Measurements from ENCODE around the gene TTC28.
"Not testable (repeated sequence)": the region's sequence is repeated elsewhere in the genome, so short reads cannot be mapped to it uniquely, and the experiment has no call there.

The TTC28 gene

DNA sequence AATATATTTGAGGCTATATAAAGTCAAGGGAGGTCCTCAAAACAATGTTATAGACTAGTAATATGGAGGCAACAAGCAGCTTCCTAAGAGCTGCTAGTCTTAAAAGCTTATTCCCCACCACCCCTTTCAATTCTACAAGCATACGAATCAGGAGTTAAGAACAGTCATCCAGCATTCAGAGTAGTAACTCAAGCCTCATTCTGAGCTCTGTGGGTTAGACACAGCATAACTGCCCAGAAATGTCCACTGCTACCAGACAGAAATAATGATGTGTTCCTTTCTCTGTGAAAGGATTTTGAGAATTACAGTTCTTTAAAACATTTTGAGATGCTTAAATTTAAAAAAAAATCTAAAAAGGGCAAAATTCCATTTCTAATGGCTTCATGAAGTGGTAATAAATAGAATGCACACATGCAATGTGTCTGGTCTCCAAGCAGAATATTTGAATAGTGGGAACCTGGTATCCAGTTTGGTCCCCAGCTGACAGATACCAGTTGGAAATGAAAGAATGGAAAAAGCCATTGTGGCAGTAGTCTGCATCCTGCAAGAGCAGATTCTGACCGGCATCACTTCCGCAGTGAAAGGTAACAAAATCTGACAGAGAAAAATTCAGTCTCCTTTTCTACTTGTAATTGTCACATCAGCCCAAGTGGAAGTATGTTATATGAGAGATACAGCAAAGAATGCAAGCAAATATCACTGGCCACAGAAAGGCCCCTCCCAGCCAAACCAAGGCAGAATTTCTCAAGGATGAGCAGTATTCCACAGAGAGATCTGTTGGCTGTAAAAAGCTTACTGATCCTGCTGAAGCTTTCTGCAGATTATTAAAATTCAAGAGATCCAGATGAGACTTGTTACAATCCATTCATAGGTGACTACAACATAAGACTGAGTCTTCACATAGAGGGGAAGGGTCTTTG lies 449.8 kb downstream of the TTC28 start:
- no peak for DNase-seq (ENCODE audit: low spot score)

DNA sequence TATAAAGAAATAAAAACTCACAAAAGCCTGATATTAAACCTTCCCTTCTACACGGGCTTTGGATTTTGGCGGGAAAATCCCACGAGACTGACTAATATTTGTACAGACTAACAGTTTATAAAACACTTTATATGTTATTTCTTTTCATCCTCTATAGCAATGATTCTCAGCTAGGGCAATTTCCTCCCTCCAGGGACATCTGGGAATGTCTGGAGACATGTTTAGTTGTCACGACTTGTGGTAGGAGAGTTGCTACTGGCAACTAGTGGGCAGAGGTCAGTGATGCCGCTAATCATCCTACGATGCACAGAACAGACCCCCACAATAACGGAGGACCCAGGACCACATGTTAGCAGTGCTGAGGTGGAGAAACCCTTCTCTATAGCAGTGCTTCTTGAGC lies 455.8 kb downstream of the TTC28 start:
- no peak for DNase-seq (ENCODE audit: low spot score)

DNA sequence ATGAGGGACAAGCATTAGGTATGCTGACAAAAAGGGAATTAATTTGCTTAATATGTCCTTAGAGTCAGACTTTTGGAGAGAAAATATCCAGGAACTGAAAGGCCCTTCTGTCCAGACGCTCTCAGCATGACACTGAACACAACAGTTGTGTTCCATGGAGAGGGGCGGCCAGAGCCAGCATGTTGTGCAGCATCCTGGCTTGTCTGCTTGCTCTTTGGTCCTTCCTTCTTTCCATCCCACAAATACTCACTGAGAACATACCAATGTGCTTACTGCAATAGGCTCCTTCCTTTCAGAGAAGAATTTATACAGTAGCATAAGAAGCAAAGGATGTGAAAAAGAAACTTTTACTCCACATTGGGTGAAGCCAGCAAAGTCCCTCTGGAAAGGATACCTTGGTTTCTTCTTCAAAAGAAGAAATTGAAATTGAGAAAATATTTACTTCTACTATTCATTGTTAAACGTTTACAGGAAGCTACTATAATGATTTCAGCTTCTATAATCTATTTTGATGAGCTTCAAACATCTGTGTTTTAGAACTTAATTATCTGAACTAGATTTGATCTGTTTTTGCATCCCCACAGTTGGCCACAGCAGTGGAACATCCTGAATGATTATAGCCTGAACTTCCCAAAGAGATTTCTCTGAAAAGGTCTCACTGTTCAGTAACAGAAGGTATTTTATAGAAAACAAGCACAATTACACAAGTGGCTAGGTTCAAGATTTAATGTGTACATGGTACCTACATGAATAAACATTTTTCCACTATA lies 456.5 kb downstream of the TTC28 start:
- DNase-seq (ENCODE audit: low spot score): no peak

DNA sequence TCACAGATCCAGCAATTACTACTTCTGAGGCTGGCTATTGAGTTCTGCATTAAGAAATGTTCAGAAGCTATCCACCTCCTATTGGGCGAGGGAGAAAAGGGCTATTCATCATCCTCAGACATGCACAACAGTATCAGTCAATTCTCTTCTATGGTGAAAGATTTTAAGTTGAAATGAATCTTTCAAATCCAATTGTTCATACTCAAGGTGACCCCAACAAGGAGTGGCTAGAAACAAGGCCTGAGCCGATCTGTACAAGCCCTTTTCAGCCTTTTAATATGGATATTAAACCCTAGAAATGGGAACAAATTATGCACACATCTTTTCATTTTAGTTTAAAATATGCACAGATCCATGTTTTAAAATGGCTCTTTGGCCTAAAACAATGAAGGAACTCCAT lies 457.1 kb downstream of the TTC28 start:
- DNase-seq (ENCODE audit: low spot score): no peak

DNA sequence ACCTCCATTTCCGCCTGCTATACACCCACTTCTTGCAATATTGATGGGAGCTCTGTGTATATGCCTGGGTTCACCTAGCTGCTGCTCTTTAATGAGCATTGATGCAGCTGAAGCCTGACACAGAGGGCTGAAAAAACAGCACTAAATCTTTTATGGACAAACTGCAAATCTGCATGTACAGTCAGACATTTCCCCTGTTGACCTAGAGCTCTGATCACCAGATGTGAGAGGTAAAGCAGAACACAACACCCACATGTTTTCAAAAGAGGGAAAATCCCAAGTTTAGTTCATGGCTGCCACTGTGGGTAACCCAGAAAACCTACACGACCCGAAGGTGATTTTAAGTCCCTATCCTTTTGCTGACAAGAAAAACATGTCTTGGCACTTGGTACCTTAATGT lies 457.6 kb downstream of the TTC28 start:
- DNase-seq (ENCODE audit: low spot score): no peak

DNA sequence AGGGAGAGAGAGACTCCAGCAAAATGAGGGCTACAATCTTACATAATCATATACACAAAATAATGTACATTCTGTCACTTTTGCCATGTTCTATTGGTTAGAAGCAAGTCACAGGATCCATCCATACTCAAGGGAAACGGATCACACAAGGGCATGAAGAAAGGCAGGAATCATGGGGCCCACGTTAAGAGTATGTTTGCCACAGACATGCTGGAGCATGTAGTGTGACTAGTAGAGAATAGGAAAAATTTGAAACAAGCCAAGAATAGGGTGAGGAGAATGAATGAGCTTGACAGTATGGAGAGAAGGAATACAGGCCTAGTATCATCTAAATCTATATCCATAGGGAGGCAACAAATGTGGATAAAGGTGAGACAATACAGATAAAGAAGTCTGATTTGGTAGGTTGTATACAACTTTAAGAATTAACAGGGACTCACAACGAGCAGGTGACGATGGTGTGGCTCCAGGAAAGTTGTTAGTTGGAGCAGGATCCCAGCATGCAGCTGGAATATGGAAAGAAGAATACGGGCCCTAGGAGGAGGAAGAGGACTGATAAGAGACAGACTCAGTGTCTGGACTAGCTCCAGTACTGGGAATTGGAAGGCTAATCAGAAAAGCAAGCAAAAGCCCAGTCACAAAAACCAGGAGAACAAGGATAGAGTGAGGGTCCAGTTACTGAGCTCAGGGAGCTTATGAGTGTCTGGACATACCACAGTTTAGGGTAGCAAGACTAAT lies 458.8 kb downstream of the TTC28 start:
- no peak for DNase-seq (ENCODE audit: low spot score)

DNA sequence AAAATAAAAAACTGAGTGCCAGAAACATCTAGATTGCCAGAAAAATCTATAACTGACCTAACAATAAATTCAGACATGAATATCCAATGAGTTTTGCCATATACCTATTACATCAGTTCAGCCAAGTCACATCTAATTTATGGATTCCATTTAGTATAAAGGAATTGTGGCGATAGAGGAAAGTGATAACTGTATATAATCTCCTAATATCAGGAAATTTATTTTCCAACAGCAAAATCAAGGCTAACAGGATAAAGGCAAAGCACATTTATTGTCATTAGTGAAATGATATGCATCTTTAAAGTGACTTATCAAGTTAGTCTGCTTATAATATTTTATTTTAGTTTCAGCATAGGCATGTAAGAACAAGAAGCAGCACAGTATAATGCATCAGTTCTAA lies 462.4 kb downstream of the TTC28 start:
- no peak for DNase-seq (ENCODE audit: low spot score)

DNA sequence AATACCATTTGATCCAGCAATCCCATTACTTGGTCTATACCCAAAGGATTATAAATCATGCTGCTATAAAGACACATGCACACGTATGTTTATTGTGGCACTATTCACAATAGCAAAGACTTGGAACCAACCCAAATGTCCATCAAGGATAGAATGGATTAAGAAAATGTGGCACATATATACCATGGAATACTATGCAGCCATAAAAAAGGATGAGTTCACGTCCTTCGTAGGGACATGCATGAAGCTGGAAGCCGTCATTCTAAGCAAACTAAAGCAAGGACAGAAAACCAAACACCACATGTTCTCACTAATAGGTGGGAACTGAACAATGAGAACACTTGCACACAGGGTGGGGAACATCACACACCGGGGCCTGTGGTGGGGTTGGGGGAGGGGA lies 464.9 kb downstream of the TTC28 start:
- not testable (repeated sequence) for DNase-seq (ENCODE audit: low spot score)

DNA sequence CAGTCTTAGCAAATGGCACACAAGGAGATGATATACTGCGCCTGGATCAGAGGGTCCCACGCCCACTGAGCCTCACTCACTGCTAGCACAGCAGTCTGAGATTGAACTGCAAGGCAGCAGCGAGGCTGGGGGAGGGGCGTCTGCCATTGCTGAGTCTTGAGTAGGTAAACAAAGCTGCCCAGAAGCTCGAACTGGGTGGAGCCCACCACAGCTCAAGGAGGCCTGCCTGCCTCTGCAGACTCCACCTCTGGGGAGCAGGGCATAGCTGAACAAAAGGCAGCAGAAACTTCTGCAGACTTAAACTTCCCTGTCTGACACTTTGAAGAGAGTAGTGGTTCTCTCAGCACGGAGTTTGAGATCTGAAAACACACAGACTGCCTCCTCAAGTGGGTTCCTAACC lies 470.2 kb downstream of the TTC28 start:
- not testable (repeated sequence) for DNase-seq (ENCODE audit: low spot score)

DNA sequence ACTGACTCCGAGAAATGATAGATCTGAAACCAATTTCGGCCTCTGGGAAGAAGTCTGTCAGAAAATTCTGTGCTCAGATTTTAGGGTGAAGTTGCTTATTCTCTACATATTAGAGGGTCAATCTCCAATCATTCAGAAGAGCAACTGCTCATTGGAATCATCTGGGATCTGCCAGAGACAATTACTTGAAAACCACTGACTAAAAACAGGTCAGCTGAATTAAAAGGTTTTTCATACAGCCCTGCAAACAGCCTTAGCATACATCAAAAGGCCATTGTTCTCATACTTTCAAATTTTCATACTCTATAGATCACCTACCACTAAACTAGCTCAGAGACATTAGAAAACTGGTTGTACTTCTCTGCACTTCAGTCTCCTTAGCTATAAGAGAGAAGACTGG lies 470.9 kb downstream of the TTC28 start:
- no peak for DNase-seq (ENCODE audit: low spot score)

DNA sequence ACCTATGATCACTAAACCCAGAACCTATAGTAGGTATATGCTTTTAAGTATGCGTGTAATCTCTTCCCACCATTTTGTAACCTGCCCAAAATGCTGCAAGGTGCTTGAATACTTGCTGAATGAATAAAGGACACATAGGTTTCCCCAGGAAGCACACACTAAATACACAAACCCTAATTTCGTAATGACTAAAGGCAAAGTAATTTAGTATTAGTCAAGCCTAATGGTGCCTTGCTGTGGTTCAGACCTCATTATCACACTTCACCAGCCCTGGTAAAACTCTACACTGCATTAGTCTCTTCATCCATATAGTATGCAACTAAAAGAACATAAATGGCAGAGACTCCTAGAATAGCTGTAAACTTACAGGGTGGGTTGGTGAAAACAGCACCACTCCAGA lies 471.6 kb downstream of the TTC28 start:
- no peak for DNase-seq (ENCODE audit: low spot score)

DNA sequence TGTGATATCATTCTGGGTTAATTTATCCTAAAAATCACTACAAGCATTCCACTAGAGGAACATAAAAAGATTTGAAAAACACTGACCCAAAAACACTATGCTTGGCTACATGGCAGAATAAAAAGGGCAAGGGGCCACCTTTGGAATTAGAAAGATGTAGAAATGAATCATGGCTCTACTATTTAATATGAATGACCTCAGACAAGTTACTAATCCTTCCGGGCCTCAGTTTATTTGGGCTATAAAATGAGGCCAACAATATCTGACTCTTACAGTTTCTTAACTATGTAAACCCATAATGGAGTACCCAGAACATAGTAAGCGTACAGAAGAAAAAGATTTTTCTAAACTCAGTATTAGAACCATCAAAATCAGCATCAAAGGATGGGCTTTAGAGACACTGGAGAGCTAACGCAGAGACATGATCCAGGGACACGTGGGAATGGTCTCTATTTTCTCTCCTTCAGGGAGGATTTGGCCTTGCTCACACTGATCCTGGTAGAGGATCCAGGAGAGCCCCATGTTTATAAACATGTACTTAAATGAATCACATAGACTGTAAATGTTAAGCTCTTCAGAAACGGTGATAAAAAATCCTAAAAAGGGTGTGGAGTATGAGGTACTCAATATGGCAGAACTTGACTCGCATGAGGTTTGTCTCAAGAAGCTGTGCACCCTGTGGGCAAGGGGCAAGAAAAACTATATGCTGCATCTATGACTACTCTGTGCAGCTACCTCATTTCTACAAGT lies 472.2 kb downstream of the TTC28 start:
- DNase-seq (ENCODE audit: low spot score): no peak

DNA sequence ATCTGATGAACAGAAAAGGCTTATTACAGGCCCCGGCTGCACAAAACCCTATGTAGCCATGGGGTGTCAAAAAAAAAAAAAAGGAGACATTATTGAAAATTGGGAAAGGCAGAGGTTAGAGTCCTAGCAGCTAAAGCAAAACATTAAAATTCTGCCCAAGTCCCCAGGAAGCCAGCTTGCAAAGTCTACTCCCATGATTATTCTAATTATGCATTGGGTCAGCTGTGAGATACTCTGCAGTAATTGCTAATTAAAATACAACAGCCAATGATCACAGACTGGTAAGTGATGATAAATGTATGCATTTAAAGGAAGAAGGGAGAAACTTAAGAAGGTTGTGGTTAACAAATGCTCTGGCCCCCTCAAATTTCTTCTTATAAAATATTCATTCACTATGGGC lies 473.7 kb downstream of the TTC28 start:
- DNase-seq (ENCODE audit: low spot score): no peak

DNA sequence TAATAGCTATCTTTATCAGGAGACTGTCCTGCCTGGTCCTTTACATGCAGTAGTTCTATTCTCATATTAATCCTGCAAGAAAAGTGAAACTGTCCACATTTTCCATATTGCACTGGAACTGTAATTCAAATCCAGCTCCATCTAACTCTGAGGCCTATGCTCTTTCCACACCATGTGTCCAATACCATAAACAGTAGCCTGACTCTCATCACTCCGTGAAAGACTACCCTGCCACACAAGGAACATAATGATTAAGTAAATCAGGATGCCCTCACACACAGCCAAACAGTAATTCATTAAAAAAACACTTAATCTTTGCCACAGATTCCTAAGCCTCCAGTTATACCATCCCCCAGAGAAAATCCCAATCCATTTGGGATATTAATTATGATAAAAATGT lies 475.3 kb downstream of the TTC28 start:
- DNase-seq (ENCODE audit: low spot score): no peak

DNA sequence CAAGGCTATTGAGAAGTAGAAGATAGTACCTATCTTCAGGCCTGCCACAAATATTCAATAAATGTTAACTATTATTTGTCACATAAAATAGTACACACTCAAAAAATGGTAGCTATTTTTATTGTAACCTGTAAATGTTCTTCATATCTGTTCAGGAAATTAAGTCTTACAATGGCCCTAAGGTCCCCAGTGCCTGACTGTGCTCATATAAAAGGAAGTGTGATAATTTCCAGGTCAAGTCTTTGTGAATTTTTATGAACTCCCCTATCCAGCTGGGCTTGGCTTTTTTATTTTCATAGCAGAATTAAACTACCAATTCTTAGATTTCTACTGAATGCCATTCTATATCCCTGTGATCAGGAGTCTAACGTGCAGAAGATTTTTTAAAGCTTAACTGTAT lies 476.4 kb downstream of the TTC28 start:
- DNase-seq (ENCODE audit: low spot score): no peak

DNA sequence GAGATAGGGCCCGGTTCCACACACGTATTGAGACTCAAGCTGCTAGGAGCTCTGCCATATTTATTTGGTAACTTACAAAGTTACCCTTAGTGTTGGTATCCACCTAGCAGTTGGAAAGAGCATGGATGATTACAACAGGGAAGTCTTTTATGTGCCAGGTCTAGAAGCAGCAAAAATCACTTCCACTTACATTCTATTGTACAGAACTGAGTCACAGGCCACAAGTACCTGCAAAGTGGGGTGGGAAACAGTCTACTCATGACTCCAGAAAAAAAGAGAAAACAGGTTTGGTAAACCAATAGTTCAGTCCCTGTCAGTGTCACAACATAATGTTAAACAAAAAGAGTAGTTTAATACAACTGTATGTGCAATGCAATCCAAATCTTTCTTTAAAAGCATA lies 480.9 kb downstream of the TTC28 start:
- DNase-seq (ENCODE audit: low spot score): no peak

DNA sequence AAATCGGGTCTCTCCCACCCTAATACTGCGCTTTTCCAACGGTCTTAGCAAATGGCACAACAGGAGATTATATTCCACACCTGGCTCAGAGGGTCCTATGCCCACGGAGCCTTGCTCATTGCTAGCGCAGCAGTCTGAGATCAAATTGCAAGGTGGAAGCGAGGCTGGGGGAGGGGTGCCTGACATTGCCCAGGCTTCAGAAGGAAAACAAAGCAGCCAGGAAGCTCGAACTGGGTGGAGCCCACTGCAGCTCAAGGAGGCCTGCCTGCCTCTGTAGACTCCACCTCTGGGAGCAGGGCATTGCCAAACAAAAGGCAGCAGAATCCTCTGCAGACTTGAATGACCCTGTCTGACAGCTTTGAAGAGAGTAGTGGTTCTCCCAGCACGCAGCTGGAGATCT lies 488.1 kb downstream of the TTC28 start:
- DNase-seq (ENCODE audit: low spot score): not testable (repeated sequence)

DNA sequence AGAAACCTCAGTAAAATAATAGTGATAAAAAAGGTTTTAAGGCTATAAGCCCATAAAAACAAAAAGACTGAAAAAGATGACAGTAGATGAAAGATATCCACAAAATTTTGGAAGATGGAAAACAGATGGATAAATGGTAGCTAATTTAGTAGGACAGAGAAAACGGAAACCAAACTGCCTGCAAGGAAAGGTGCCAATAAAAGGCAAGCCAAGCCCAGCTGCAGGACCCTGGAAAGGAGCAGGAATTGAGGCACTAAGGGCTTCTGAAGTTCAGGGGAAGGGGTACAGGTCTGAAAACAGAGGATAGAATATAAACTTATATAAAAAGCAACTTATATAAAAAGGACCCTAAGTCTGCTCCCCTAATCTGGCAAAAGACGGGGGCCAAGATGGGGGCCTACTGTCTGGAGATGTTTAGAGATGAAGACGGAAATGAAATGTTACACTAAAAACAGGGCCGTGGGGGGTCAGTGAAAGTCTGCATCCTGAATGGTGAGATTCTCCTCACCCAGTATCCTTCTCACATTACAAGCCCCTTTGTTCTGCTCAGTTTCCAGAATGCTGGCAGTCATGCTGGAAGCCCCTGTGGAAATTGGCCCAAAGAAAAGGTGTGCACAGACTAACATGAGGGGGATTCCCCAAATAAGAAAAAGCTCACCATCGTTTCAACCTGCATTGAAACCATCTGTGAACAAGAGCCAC lies 491.3 kb downstream of the TTC28 start:
- DNase-seq (ENCODE audit: low spot score): no peak

DNA sequence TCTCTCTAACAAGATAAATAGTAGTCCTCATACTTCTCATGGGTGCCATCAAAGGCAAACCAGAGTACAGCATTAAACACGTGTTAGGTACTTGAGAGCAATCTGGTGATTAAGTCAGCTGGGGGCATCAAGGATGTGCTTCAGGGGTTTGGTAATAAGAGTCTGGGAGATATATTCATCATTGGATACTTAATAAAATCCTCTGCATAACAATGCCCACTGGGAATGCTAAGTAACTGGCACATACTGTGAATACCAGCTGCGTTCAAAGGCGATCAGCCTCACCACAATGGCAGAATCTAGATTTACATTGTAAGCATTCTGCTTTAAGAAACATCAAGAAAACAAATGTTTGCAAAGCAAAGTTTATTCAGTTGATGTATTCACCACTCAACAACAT lies 492.0 kb downstream of the TTC28 start:
- DNase-seq (ENCODE audit: low spot score): no peak

DNA sequence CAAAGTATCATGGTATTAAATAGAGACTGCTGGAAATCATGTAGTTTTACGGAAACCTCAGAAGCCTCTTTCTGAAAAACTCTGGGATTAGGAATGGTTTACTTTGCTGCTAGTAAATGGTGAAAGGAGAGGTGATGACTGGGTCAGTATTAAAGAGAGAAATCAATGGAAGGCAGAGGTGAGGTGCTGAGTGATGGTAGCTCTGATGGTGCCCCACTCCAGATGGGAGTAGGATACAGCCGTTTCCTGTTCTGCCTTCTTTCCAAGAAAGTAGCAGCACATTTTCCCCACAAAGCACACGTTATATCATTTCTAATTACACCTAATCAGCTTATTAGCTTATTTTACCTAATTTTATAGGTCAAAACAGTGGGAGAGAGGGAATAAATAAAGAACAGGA lies 493.0 kb downstream of the TTC28 start:
- no peak for DNase-seq (ENCODE audit: low spot score)

DNA sequence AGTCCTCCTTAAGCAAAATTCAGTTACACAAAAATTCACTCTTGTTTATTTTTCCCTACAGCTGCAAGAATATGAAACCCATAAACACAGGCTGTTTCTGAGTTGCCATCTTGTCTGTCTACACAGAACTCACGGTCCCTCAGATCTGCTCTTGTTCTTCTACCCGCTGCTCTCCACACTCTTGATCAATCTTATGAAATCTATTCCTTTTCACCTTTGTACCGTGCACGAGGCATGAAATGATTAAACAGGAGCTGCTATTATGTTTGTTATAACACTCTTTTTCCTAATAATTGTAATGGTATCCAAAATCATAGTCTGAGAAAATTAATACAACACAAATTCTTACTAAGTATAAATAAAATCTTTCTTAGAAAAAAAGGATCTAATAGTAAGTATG lies 494.5 kb downstream of the TTC28 start:
- DNase-seq (ENCODE audit: low spot score): no peak
